ENCODE data around the gene CHRNE. TPM values are rescaled to one million over a fixed set of nuclear protein-coding genes. Genes with fewer than 3 reads are reported as not detected.

CHRNE gene
- total RNA-seq, 1 donor from 2014 or later = 0.32 TPM

DNA sequence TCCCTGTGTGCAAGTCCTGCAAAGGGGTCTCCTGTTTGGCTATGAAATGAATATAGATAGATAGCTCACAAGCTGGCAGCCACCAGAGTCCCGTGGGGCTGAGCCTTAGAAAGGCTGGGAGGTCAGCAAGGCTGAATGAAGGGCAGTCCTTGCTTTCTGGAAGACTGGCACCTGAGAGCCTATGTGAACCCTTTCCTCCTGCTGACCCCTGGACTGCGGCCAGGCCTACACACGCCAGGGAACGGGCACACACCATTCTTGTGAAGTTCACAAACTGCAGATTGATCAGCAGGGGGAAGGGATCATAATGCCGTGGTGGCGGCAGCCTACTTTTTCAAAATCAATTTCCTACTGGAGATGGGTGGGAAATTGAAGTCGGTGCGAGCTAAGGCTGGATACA lies 4.5 kb downstream of the CHRNE start:
- Mint-ChIP-seq H3K36me3 (ENCODE audit: low read depth) (peaks cover 22% of the 10 kb centered on the region), H3K9me3 (no peaks in the 10 kb centered on the region), H3K4me3 (ENCODE audit: low read depth) (peak overlapping the region; percentile 58), H3K4me1 (ENCODE audit: low read depth) (peaks cover 21% of the 10 kb centered on the region), H3K27me3 (ENCODE audit: low read depth) (peaks cover 2% of the 10 kb centered on the region), H3K27ac (no peak overlapping the region)
- no peak for DNase-seq (ENCODE audit: low spot score)
- intact Hi-C loops (cut with micrococcal nuclease) = no loop called here

DNA sequence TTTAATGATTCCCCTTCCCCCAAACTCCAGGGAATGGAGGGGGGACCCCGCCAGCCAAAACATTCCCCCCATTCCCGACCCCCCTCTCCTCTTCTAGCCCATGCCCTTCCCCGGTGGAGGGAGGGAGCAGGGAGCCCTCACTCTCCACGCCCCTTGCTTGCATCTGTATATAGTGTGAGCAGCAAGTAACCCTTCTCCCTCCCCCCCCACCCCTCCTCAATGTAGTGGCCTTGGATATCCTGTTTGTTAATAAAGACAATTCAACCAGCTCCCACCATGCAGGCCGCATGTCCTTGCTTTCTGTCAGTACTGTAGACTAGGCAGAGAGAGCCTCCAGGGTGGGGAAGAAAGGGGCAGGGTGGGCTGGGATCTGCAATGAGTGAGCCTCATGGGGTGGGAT lies 5.1 kb downstream of the CHRNE start:
- H3K27me3 Mint-ChIP-seq (ENCODE audit: low read depth) = peaks cover 2% of the 10 kb centered on the region
- DNase-seq (ENCODE audit: low spot score) = no peak
- no peaks in the 10 kb centered on the region for H3K9me3 Mint-ChIP-seq
- H3K27ac Mint-ChIP-seq = no peak overlapping the region
- H3K4me3 Mint-ChIP-seq (ENCODE audit: low read depth) = no peak overlapping the region
- H3K4me1 Mint-ChIP-seq (ENCODE audit: low read depth) = peaks cover 16% of the 10 kb centered on the region
- intact Hi-C loops (cut with micrococcal nuclease) = no loop called here
- peaks cover 22% of the 10 kb centered on the region for H3K36me3 Mint-ChIP-seq (ENCODE audit: low read depth)

DNA sequence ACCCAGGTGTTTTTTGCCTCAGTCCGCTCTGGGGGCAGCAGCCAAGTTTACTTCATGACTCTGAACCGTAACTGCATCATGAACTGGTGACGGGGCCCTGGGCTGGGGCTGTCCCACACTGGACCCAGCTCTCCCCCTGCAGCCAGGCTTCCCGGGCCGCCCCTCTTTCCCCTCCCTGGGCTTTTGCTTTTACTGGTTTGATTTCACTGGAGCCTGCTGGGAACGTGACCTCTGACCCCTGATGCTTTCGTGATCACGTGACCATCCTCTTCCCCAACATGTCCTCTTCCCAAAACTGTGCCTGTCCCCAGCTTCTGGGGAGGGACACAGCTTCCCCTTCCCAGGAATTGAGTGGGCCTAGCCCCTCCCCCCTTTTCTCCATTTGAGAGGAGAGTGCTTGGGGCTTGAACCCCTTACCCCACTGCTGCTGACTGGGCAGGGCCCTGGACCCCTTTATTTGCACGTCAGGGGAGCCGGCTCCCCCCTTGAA lies 5.7 kb downstream of the CHRNE start:
- H3K4me3 Mint-ChIP-seq (ENCODE audit: low read depth) = no peak overlapping the region
- no peak for DNase-seq (ENCODE audit: low spot score)
- no peaks in the 10 kb centered on the region for H3K9me3 Mint-ChIP-seq
- peaks cover 10% of the 10 kb centered on the region for H3K4me1 Mint-ChIP-seq (ENCODE audit: low read depth)
- intact Hi-C loops (cut with micrococcal nuclease) = no loop called here
- peaks cover 25% of the 10 kb centered on the region for H3K36me3 Mint-ChIP-seq (ENCODE audit: low read depth)
- H3K27ac Mint-ChIP-seq = no peak overlapping the region
- peaks cover 2% of the 10 kb centered on the region for H3K27me3 Mint-ChIP-seq (ENCODE audit: low read depth)

DNA sequence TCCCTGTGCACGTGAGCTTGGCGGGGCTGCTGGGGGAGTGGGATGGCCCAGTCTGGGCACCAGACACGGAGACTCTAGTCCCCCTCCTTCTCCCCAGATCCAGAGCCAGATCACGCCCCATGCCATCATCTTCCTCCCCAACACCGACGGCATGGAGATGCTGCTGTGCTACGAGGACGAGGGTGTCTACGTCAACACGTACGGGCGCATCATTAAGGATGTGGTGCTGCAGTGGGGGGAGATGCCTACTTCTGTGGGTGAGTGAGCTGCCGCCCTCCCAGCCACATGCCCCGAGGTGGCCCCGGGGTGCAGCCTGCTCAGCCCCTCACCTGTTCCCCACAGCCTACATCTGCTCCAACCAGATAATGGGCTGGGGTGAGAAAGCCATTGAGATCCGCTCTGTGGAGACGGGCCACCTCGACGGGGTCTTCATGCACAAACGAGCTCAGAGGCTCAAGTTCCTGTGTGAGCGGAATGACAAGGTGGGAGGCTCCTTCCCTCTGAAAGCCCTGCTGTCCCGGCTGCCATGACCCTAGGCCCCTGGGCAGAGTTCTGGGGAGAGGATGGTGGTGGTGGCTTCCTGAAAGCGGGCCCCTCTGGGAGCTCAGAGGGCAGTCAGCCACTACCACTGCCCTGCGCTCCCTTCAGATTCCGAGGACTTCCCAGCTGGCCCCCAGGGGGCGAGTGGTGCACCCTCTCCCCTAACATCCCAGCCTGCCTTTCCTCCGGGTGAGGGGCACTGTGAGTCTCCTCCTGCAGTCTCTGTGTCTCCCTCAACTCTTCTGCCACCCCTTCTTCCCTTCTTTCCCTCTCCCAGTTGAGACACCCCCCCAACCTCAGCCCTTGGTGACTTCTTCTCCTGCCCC lies 6.3 kb downstream of the CHRNE start:
- DNase-seq (ENCODE audit: low spot score) = no peak
- H3K27ac Mint-ChIP-seq = no peak overlapping the region
- H3K27me3 Mint-ChIP-seq (ENCODE audit: low read depth) = peaks cover 2% of the 10 kb centered on the region
- intact Hi-C loops (cut with micrococcal nuclease) = no loop called here
- peaks cover 8% of the 10 kb centered on the region for H3K4me1 Mint-ChIP-seq (ENCODE audit: low read depth)
- H3K4me3 Mint-ChIP-seq (ENCODE audit: low read depth) = no peak overlapping the region
- no peaks in the 10 kb centered on the region for H3K9me3 Mint-ChIP-seq
- peaks cover 26% of the 10 kb centered on the region for H3K36me3 Mint-ChIP-seq (ENCODE audit: low read depth)

DNA sequence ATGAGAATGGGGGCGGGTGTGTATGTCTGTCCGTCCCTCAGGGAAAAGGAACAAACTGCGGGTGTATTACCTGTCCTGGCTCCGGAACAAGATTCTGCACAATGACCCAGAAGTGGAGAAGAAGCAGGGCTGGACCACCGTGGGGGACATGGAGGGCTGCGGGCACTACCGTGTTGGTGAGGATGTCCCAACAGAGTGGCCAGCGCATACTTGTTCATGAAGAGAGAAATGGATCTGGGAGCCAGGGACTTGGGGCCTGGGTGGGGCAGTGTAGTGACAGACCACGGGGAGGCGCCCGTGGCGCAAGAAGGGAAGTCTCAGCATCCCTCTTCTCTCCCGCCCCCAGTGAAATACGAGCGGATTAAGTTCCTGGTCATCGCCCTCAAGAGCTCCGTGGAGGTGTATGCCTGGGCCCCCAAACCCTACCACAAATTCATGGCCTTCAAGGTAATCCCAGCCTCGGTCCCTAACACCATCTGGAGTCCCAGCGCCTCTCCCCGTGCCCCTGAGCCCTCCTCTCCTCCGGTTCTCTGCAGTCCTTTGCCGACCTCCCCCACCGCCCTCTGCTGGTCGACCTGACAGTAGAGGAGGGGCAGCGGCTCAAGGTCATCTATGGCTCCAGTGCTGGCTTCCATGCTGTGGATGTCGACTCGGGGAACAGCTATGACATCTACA lies 7.1 kb downstream of the CHRNE start:
- Mint-ChIP-seq H3K36me3 (ENCODE audit: low read depth) (peaks cover 28% of the 10 kb centered on the region), H3K27ac (no peak overlapping the region), H3K27me3 (ENCODE audit: low read depth) (peaks cover 2% of the 10 kb centered on the region), H3K4me3 (ENCODE audit: low read depth) (no peak overlapping the region), H3K9me3 (no peaks in the 10 kb centered on the region), H3K4me1 (ENCODE audit: low read depth) (peaks cover 8% of the 10 kb centered on the region)
- DNase-seq (ENCODE audit: low spot score) = no peak
- intact Hi-C loops (cut with micrococcal nuclease) = no loop called here

DNA sequence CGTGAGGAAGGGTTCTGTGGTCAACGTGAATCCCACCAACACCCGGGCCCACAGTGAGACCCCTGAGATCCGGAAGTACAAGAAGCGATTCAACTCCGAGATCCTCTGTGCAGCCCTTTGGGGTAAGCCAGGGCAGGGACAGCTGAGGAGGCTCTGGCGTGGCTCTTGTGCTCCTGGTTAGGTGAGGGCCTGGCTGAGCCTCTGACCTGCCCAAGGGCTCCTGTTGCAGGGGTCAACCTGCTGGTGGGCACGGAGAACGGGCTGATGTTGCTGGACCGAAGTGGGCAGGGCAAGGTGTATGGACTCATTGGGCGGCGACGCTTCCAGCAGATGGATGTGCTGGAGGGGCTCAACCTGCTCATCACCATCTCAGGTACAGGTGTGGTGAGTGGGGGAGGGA lies 7.8 kb downstream of the CHRNE start:
- Mint-ChIP-seq H3K27ac (no peak overlapping the region), H3K9me3 (no peaks in the 10 kb centered on the region), H3K36me3 (ENCODE audit: low read depth) (peaks cover 35% of the 10 kb centered on the region), H3K4me1 (ENCODE audit: low read depth) (peaks cover 6% of the 10 kb centered on the region), H3K4me3 (ENCODE audit: low read depth) (no peak overlapping the region), H3K27me3 (ENCODE audit: low read depth) (peaks cover 2% of the 10 kb centered on the region)
- DNase-seq (ENCODE audit: low spot score) = no peak
- intact Hi-C loops (cut with micrococcal nuclease) = no loop called here

DNA sequence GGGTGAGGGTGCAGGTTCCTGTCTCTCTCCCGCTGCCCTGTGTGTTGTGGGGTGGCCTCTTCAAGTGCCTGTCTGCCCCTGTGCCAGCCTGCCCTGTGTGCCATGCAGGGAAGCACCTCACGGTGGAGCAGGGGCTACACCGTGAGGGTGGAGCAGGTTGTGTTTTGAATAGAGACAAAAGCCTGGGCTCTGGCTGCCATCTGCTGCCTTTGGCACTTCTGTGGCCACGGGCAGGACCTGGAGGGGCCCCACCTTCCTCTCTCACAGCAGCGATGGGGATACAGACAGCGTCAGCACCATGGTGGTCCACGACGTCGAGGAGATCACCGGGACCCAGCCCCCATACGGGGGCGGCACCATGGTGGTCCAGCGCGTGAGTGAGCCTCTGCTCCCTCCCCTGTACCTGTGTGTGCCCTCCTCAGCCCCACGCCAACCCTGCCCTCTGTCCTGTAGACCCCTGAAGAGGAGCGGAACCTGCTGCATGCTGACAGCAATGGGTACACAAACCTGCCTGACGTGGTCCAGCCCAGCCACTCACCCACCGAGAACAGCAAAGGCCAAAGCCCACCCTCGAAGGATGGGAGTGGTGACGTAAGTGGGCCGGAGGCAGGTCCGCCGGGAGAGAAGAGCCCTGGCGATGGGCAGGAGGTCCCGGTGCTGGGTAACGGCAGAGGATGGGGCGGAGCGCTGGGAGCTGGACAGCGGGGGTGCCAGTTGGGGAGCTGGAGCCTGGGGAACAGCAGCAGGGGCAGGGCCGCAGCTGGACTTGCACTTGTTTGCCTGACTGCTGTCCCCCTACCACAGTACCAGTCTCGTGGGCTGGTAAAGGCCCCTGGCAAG lies 9.0 kb downstream of the CHRNE start:
- DNase-seq (ENCODE audit: low spot score) = no peak
- Mint-ChIP-seq H3K4me3 (ENCODE audit: low read depth) (no peak overlapping the region), H3K4me1 (ENCODE audit: low read depth) (peaks cover 1% of the 10 kb centered on the region), H3K27ac (no peak overlapping the region), H3K36me3 (ENCODE audit: low read depth) (peaks cover 39% of the 10 kb centered on the region), H3K9me3 (no peaks in the 10 kb centered on the region), H3K27me3 (ENCODE audit: low read depth) (no peaks in the 10 kb centered on the region)
- intact Hi-C loops (cut with micrococcal nuclease) = no loop called here

DNA sequence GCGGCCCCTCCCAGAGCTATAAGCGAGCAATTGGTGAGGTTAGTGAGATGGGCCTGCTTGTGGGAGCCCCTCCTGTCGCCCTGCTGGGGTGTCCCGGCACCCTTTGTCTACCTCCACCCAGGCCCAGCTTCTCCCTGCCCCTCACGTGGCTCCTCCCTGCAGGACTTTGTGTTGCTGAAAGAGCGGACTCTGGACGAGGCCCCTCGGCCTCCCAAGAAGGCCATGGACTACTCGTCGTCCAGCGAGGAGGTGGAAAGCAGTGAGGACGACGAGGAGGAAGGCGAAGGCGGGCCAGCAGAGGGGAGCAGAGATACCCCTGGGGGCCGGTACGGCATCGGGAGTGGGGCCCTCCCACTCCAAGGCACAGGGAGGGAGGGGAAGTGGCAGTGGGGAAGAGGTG lies 9.6 kb downstream of the CHRNE start:
- no peaks in the 10 kb centered on the region for H3K27me3 Mint-ChIP-seq (ENCODE audit: low read depth)
- H3K4me1 Mint-ChIP-seq (ENCODE audit: low read depth) = peaks cover 1% of the 10 kb centered on the region
- no peak for DNase-seq (ENCODE audit: low spot score)
- intact Hi-C loops (cut with micrococcal nuclease) = no loop called here
- H3K9me3 Mint-ChIP-seq = no peaks in the 10 kb centered on the region
- no peak overlapping the region for H3K4me3 Mint-ChIP-seq (ENCODE audit: low read depth)
- H3K27ac Mint-ChIP-seq = no peak overlapping the region
- H3K36me3 Mint-ChIP-seq (ENCODE audit: low read depth) = peaks cover 40% of the 10 kb centered on the region

DNA sequence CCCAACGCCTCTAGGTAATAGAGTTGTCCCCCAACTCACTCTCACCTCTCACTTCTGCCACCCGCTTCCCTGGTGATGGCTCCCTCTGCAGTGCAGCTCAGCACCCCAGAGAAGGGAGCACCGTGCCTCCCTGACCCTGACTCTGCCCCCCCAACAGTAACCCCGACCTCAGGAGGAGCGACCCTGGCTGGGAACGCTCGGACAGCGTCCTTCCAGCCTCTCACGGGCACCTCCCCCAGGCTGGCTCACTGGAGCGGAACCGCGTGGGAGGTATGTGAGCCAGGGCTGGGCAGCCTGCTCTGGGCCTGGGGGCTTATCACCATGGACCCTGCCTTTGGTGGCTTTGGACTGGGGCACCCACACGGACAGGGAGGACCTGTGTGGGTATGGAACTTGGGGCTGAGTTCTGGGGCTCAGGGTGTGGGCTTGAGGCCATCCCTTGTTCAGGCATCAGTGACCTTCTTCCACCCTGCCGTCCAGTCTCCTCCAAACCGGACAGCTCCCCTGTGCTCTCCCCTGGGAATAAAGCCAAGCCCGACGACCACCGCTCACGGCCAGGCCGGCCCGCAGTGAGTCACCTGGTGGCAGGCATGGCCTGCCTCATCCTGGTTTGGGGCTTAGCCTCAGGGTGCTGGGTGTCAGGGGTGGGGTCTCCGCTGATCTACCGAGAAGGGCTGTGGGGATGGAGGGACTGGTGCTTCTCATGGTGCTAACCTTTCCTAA lies 10.2 kb downstream of the CHRNE start:
- Mint-ChIP-seq H3K27me3 (ENCODE audit: low read depth) (no peaks in the 10 kb centered on the region), H3K9me3 (no peaks in the 10 kb centered on the region)

DNA sequence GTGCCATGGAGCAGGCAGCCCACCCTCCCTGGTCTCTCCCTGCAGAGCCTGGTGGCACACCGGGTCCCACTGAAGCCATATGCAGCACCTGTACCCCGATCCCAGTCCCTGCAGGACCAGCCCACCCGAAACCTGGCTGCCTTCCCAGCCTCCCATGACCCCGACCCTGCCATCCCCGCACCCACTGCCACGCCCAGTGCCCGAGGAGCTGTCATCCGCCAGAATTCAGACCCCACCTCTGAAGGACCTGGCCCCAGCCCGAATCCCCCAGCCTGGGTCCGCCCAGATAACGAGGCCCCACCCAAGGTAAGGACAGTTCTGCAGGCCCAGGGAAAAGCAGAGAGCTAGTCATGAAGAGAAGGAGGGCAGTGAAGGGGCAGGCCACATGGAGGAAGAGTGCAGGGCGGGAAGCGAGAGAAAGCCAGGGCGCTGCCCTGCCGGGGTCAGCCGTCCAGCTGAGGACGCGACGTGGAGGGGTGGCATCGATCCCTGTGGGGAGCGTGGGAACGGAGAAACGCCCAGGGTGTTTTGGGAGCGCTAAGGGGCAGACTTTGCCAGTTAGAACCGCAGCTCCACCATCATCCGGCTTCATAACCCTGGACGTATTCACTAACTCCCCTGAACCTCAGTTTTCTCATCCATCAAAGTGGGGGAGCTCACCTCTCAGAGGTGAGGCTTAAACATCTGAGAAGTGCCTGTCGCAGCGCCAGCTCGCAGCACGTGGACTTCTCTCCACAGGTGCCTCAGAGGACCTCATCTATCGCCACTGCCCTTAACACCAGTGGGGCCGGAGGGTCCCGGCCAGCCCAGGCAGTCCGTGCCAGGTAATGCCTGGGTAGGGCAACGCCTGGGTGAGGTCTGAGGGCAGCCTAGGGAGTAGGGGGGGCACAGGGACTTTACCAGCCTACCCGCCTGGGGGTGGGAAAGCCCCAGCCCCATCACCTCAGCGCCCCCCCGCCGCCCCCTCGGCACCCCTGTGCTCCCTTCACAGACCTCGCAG lies 11.2 kb downstream of the CHRNE start:
- H3K27ac Mint-ChIP-seq = no peak overlapping the region
- H3K36me3 Mint-ChIP-seq (ENCODE audit: low read depth) = peaks cover 40% of the 10 kb centered on the region
- intact Hi-C loops (cut with micrococcal nuclease) = no loop called here
- no peaks in the 10 kb centered on the region for H3K27me3 Mint-ChIP-seq (ENCODE audit: low read depth)
- peaks cover 1% of the 10 kb centered on the region for H3K4me1 Mint-ChIP-seq (ENCODE audit: low read depth)
- no peak for DNase-seq (ENCODE audit: low spot score)
- H3K9me3 Mint-ChIP-seq = no peaks in the 10 kb centered on the region
- no peak overlapping the region for H3K4me3 Mint-ChIP-seq (ENCODE audit: low read depth)

More for the DNA sequence above, 10.2 kb downstream of the CHRNE start:
- Mint-ChIP-seq H3K27ac (no peak overlapping the region), H3K4me3 (ENCODE audit: low read depth) (no peak overlapping the region), H3K36me3 (ENCODE audit: low read depth) (peaks cover 40% of the 10 kb centered on the region), H3K4me1 (ENCODE audit: low read depth) (peaks cover 1% of the 10 kb centered on the region)
- DNase-seq (ENCODE audit: low spot score) = no peak
- intact Hi-C loops (cut with micrococcal nuclease) = no loop called here

DNA sequence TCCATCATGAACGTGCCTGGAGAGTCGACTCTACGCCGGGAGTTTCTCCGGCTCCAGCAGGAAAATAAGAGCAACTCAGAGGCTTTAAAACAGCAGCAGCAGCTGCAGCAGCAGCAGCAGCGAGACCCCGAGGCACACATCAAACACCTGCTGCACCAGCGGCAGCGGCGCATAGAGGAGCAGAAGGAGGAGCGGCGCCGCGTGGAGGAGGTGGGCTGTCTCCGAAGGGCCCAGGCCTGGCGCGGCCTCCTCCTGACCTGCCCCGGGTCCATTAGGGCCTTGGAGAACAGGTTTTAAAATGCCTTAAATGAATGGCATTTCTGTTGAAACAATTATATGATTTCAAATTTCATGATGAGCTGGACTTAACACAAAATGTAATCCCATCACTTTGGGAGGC lies 15.3 kb downstream of the CHRNE start:
- Mint-ChIP-seq H3K4me1 (ENCODE audit: low read depth) (peaks cover 1% of the 10 kb centered on the region), H3K27me3 (ENCODE audit: low read depth) (no peaks in the 10 kb centered on the region), H3K4me3 (ENCODE audit: low read depth) (no peak overlapping the region), H3K27ac (no peak overlapping the region), H3K9me3 (no peaks in the 10 kb centered on the region), H3K36me3 (ENCODE audit: low read depth) (peaks cover 37% of the 10 kb centered on the region)
- no peak for DNase-seq (ENCODE audit: low spot score)
- intact Hi-C loops (cut with micrococcal nuclease) = loop anchor here (5.0 kb wide), 1 partner anchor 155 kb away; the partner anchor contains the start of gene MED11

Data from activated T-helper 2 cell treated with anti-CD3 and anti-CD28 coated beads, Interferon-gamma antibody, Interleukin-2, Interleukin-4, amounts not matched to agents 10 μg/mL and 5 μg/mL and 100 μg/mL, durations not matched to agents 14 hours and 24 hours and 36 hours (primary cell).